SHP77 treated with DMSO at 0.1 percent for 48 hours (cell line): ENCODE results near the gene PGM2L1.
"Not testable (repeated sequence)": the region's sequence is repeated elsewhere in the genome, so short reads cannot be mapped to it uniquely, and the experiment has no call there.

Experiments
- DNase-seq: peaks from one replicate; lab custom pipeline; 2025; lab: John Stamatoyannopoulos, UW

Gene PGM2L1

GRCh38 chr11:74333193-74333592 lies 65.0 kb downstream of the PGM2L1 start:
- DNase-seq: no peak

- no peak for DNase-seq
Measured at GRCh38 chr11:74332291-74332690, 65.9 kb downstream of the PGM2L1 start.

GRCh38 chr11:74331000-74331399 lies 67.2 kb downstream of the PGM2L1 start:
- DNase-seq: not testable (repeated sequence)

GRCh38 chr11:74330075-74330858 lies 68.0 kb downstream of the PGM2L1 start:
- DNase-seq: no peak

- no peak for DNase-seq
Measured at GRCh38 chr11:74327076-74327475, 71.2 kb downstream of the PGM2L1 start.

GRCh38 chr11:74326665-74327064 lies 71.6 kb downstream of the PGM2L1 start:
- no peak for DNase-seq

- no peak for DNase-seq
Measured at GRCh38 chr11:74325649-74326645, 72.3 kb downstream of the PGM2L1 start.

- DNase-seq: no peak
Measured at GRCh38 chr11:74322667-74323066, 75.6 kb downstream of the PGM2L1 start.

- DNase-seq: peak; percentile 74
Measured at GRCh38 chr11:74321487-74322188, 76.6 kb downstream of the PGM2L1 start.

- DNase-seq: no peak
Measured at GRCh38 chr11:74320538-74320937, 77.7 kb downstream of the PGM2L1 start.

- DNase-seq: no peak
Measured at GRCh38 chr11:74319139-74319816, 79.0 kb downstream of the PGM2L1 start.

- no peak for DNase-seq
Measured at GRCh38 chr11:74318241-74318932, 79.8 kb downstream of the PGM2L1 start.

GRCh38 chr11:74316772-74317505 lies 81.3 kb downstream of the PGM2L1 start:
- no peak for DNase-seq

GRCh38 chr11:74312326-74312725 lies 85.9 kb downstream of the PGM2L1 start:
- DNase-seq: no peak

- DNase-seq: no peak
Measured at GRCh38 chr11:74311352-74311926, 86.8 kb downstream of the PGM2L1 start, which contains the start of gene P4HA3. Gene P4HA3 (minus strand): TSS chr11:74311640. CDS start chr11:74311611, 29 bp downstream.

GRCh38 chr11:74310857-74311256 lies 87.4 kb downstream of the PGM2L1 start:
- no peak for DNase-seq

GRCh38 chr11:74307434-74307833 lies 90.8 kb downstream of the PGM2L1 start:
- DNase-seq: no peak

- DNase-seq: no peak
Measured at GRCh38 chr11:74306435-74307175, 91.6 kb downstream of the PGM2L1 start.

GRCh38 chr11:74299015-74299414 lies 99.2 kb downstream of the PGM2L1 start:
- DNase-seq: no peak
